Choroid plexus epithelial cell (primary cell): Measurements from ENCODE around the gene NSMCE1.

ENCODE experiments used
- DNase-seq: peaks from one replicate; pipeline ENCODE4 v3.0.0-alpha.2; 2010; ENCODE audit warnings: low read depth
- H3K4me3 ChIP-seq: 2 replicates; pipeline ENCODE4 v1.5.1; 2011; ENCODE audit warnings: low read depth, mild to moderate bottlenecking, control low read depth, low read length, moderate library complexity
- CTCF ChIP-seq: conservative IDR thresholded peaks from 2 replicates; pipeline ENCODE4 v1.5.1; 2011; ENCODE audit warnings: low read depth, mild to moderate bottlenecking, control low read depth, inconsistent platforms, low read length, moderate library complexity

Gene NSMCE1

GRCh38 chr16:27308792-27309191 is 40.2 kb upstream of the NSMCE1 start:
- no peak for TF ChIP-seq CTCF
- DNase-seq, result no peak
- no peak overlapping the region for H3K4me3 ChIP-seq

- no peak for DNase-seq
- no peak for TF ChIP-seq CTCF
- H3K4me3 ChIP-seq, result no peak overlapping the region
Measured at GRCh38 chr16:27305839-27306442, 37.4 kb upstream of the NSMCE1 start.

GRCh38 chr16:27304881-27305745 is 36.5 kb upstream of the NSMCE1 start:
- H3K4me3 ChIP-seq, result no peak overlapping the region
- no peak for DNase-seq
- TF ChIP-seq CTCF, result no peak

GRCh38 chr16:27304102-27304501 is 35.5 kb upstream of the NSMCE1 start:
- TF ChIP-seq CTCF, result no peak
- no peak for DNase-seq
- H3K4me3 ChIP-seq, result no peak overlapping the region

GRCh38 chr16:27303256-27304100 is 34.9 kb upstream of the NSMCE1 start:
- H3K4me3 ChIP-seq, result no peak overlapping the region
- TF ChIP-seq CTCF, result no peak
- no peak for DNase-seq

- no peak for DNase-seq
- H3K4me3 ChIP-seq, result no peak overlapping the region
- TF ChIP-seq CTCF, result no peak
Measured at GRCh38 chr16:27302126-27302525, 33.6 kb upstream of the NSMCE1 start.
